Skin epidermis (tissue), 12 donors: Measurements from ENCODE around the gene FRS3.
A peak's percentile ranks its signal among the peaks of the same experiment; 100 is the strongest.
"Not testable (repeated sequence)": the region's sequence is repeated elsewhere in the genome, so short reads cannot be mapped to it uniquely, and the experiment has no call there.

Source experiments
- H3K27ac ChIP-seq, 21 experiments: fragments of 200-600 bp; sonication (generic) in 11 of 21; one replicate each; pipeline ENCODE4 v1.5.0; 2020; ENCODE audit warnings: mild to moderate bottlenecking in 3 of 21, inconsistent platforms in 2 of 21, moderate library complexity in 2 of 21
- H3K4me3 ChIP-seq, 7 experiments: fragments of 200-600 bp; sonication (generic) in 2 of 7; one replicate each; pipeline ENCODE4 v1.5.0; 2020; ENCODE audit warnings: inconsistent platforms in 2 of 7, mild to moderate bottlenecking in 2 of 7, moderate library complexity in 1 of 7

FRS3 gene

GRCh38 chr6:41779788-41780550, at the start of gene FRS3:
FRS3 (minus strand) TSS chr6:41779900; CDS start chr6:41776987, 2,913 bp downstream.
- H3K27ac ChIP-seq, result peak within 1 kb of the TSS in 19 of 21 experiments; percentile 53 to 84 (median 71)

GRCh38 chr6:41826343-41827022, 46.8 kb upstream of the FRS3 start:
- Histone ChIP-seq H3K4me3 (no peak overlapping the region), H3K27ac (no peak overlapping the region)

More at GRCh38 chr6:41779788-41780550, at the start of gene FRS3:
- peak within 1 kb of the TSS; percentile 57 to 70 (median 63) for H3K4me3 ChIP-seq

GRCh38 chr6:41824571-41825569, 45.2 kb upstream of the FRS3 start:
- Histone ChIP-seq H3K27ac (no peak overlapping the region), H3K4me3 (no peak overlapping the region)

- Histone ChIP-seq H3K27ac (no peak overlapping the region), H3K4me3 (no peak overlapping the region)
Measured at GRCh38 chr6:41823178-41823577, 43.5 kb upstream of the FRS3 start.

GRCh38 chr6:41822021-41822420, 42.3 kb upstream of the FRS3 start:
- Histone ChIP-seq H3K4me3 (no peak overlapping the region), H3K27ac (no peak overlapping the region)

- no peak overlapping the region for H3K27ac ChIP-seq
- H3K4me3 ChIP-seq, result no peak overlapping the region
Measured at GRCh38 chr6:41821266-41821665, 41.6 kb upstream of the FRS3 start.

GRCh38 chr6:41818271-41819054, 38.8 kb upstream of the FRS3 start:
- Histone ChIP-seq H3K27ac (no peak overlapping the region), H3K4me3 (no peak overlapping the region)

GRCh38 chr6:41815587-41815986, 35.9 kb upstream of the FRS3 start:
- Histone ChIP-seq H3K4me3 (no peak overlapping the region), H3K27ac (no peak overlapping the region)

- no peak overlapping the region for H3K27ac ChIP-seq
- no peak overlapping the region for H3K4me3 ChIP-seq
Measured at GRCh38 chr6:41814629-41815028, 34.9 kb upstream of the FRS3 start.

GRCh38 chr6:41813956-41814355, 34.3 kb upstream of the FRS3 start:
- H3K4me3 ChIP-seq, result no peak overlapping the region
- H3K27ac ChIP-seq, result no peak overlapping the region

GRCh38 chr6:41813469-41813868, 33.8 kb upstream of the FRS3 start:
- Histone ChIP-seq H3K4me3 (no peak overlapping the region), H3K27ac (no peak overlapping the region)

GRCh38 chr6:41811946-41812345, 32.2 kb upstream of the FRS3 start:
- not testable (repeated sequence) for H3K27ac ChIP-seq, H3K4me3 ChIP-seq

- no peak overlapping the region for H3K4me3 ChIP-seq
- no peak overlapping the region for H3K27ac ChIP-seq
Measured at GRCh38 chr6:41811095-41811494, 31.4 kb upstream of the FRS3 start.

GRCh38 chr6:41805830-41806774, 26.4 kb upstream of the FRS3 start:
- Histone ChIP-seq H3K27ac (no peak overlapping the region), H3K4me3 (no peak overlapping the region)

- no peak overlapping the region for H3K27ac ChIP-seq
Measured at GRCh38 chr6:41801380-41801779, 21.7 kb upstream of the FRS3 start.

GRCh38 chr6:41799559-41799911, 19.8 kb upstream of the FRS3 start:
- H3K4me3 ChIP-seq, result no peak overlapping the region
- H3K27ac ChIP-seq, result no peak overlapping the region

More at GRCh38 chr6:41801380-41801779, 21.7 kb upstream of the FRS3 start:
- no peak overlapping the region for H3K4me3 ChIP-seq

GRCh38 chr6:41798901-41799558, 19.3 kb upstream of the FRS3 start:
- Histone ChIP-seq H3K27ac (no peak overlapping the region), H3K4me3 (no peak overlapping the region)

GRCh38 chr6:41796474-41796873, 16.8 kb upstream of the FRS3 start:
- no peak overlapping the region for H3K27ac ChIP-seq
- no peak overlapping the region for H3K4me3 ChIP-seq
